ENCODE data around the gene TSHR. TPM values are rescaled to one million over a fixed set of nuclear protein-coding genes. Genes with fewer than 3 reads are reported as not detected.

Gene TSHR
- total and polyA plus RNA-seq, 2 of the 4 experiments (the other 2 are of a cell fraction): not detected

DNA sequence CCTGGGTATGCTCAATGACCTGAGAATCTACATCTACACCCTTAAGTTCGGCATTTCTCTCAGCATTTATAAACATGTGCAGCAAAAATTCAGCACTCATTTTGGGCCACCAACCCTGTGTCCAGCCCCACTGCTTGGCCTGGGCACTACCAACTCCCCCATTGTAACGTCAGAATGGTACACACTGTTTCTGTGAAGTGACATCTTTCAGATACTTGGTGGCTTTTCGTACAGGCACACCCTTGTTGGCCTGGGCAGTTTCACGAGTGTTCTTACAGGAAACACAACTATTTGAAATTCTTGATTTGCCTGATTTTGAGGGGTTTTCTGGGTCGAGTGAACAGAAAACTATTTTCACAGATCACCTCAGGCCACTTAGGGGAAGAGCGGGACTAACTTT, 46.0 kb downstream of the TSHR start:
- Histone ChIP-seq H2AK9ac (replicated peaks; ENCODE audit: low read depth, low read length, poor library complexity) (no peak overlapping the region), H3K56ac (ENCODE audit: extremely low read depth, insufficient read depth, low read length) (no peak overlapping the region), H2AK5ac (ENCODE audit: low read depth, low read length) (no peak overlapping the region), H3K27ac (ENCODE audit: insufficient read depth, low read length) (no peak overlapping the region), H2BK15ac (ENCODE audit: low read depth, low read length) (no peak overlapping the region), H3K27me3 (ENCODE audit: control insufficient read depth, insufficient read depth, low read length) (peaks cover 4% of the 10 kb centered on the region), H3K9me1 (ENCODE audit: insufficient read depth, low read length) (no peaks in the 10 kb centered on the region), H3K4me3 (ENCODE audit: insufficient read depth, low read depth, low read length) (no peak overlapping the region), H3K4me2 (ENCODE audit: low read depth, low read length) (no peak overlapping the region), H4K8ac (ENCODE audit: low read depth in 2 of 2, low read length in 2 of 2) (no peak overlapping the region), H2BK20ac (ENCODE audit: low read depth, low read length) (no peak overlapping the region), H3K18ac (ENCODE audit: low read depth, low read length) (no peak overlapping the region), H4K20me1 (ENCODE audit: insufficient read depth, low read length) (no peaks in the 10 kb centered on the region), H3K4ac (ENCODE audit: low read depth, low read length) (no peak overlapping the region), H2BK5ac (ENCODE audit: low read depth, low read length, poor library complexity, severe bottlenecking) (no peak overlapping the region), H3K36me3 (ENCODE audit: control insufficient read depth, insufficient read depth, low read length) (no peaks in the 10 kb centered on the region), H2AFZ (replicated peaks; ENCODE audit: low read length, poor library complexity) (no peak overlapping the region), H4K91ac (ENCODE audit: insufficient read depth, low read depth, low read length) (no peak overlapping the region), H3K4me1 (ENCODE audit: control insufficient read depth, insufficient read depth, low read length) (no peaks in the 10 kb centered on the region), H3K79me1 (ENCODE audit: low read depth in 1 of 2, low read length in 2 of 2) (no peaks in the 10 kb centered on the region), H3K9me3 (ENCODE audit: control insufficient read depth, insufficient read depth, low read length) (no peaks in the 10 kb centered on the region), H3K14ac (replicated peaks; ENCODE audit: low read depth, low read length) (no peak overlapping the region), H2BK120ac (ENCODE audit: low read depth, low read length) (no peak overlapping the region), H3K23ac (ENCODE audit: low read depth, low read length) (no peak overlapping the region), H4K5ac (ENCODE audit: low read depth, low read length) (no peak overlapping the region), H3K9ac (ENCODE audit: low read depth, low read length) (no peak overlapping the region)
- BruUV-seq (replicated peaks): no TSS peak
- ATAC-seq (ENCODE audit: low read depth) (no peak), DNase-seq (no peak)
- CTCF ChIA-PET: no interaction called here
- TF ChIP-seq, protein P1, sequence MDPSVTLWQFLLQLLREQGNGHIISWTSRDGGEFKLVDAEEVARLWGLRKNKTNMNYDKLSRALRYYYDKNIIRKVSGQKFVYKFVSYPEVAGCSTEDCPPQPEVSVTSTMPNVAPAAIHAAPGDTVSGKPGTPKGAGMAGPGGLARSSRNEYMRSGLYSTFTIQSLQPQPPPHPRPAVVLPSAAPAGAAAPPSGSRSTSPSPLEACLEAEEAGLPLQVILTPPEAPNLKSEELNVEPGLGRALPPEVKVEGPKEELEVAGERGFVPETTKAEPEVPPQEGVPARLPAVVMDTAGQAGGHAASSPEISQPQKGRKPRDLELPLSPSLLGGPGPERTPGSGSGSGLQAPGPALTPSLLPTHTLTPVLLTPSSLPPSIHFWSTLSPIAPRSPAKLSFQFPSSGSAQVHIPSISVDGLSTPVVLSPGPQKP (IDR thresholded peaks at IDR 0.05; ENCODE audit: borderline replicate concordance, low read depth, low read length): no peak
- TF ChIP-seq SMC3 (IDR thresholded peaks at IDR 0.05; ENCODE audit: low read depth, low read length) (no peak), RAD21 (IDR thresholded peaks at IDR 0.05; ENCODE audit: low read length) (no peak), RFX5 (IDR thresholded peaks at IDR 0.05; ENCODE audit: low read depth, low read length) (no peak), POLR2A (IDR thresholded peaks at IDR 0.05; ENCODE audit: low read depth, low read length) (no peak), NFE2L2 (IDR thresholded peaks at IDR 0.05; ENCODE audit: low read depth, low read length) (no peak)
- dilution Hi-C loops (cut with HindIII; ENCODE audit: low sequenced_read_pairs, unreplicated experiment) (no loop called here), intact Hi-C loops (cut with micrococcal nuclease) (no loop called here), in situ Hi-C loops (cut with MboI; ENCODE audit: low sequenced_read_pairs) (no loop called here)
- WGBS, 2 experiments (ENCODE audit: extremely low coverage in 2 of 2, insufficient read length in 1 of 2): 25% methylated on average over 1 of the region's 6 CpGs; no CpG with 5 or more reads in 1 of the 2 experiments
- POLR2A ChIA-PET (ENCODE audit: unreplicated experiment): no interaction called here
